ENCODE data around the gene PLD4.

PLD4 gene

GRCh38 chr14:104956290-104956890, 31.7 kb downstream of the PLD4 start:
- Histone ChIP-seq H3K4me3 (ENCODE audit: low read depth in 1 of 2, low read length in 2 of 2) (no peak overlapping the region), H3K27me3 (ENCODE audit: insufficient read depth, low read length, poor library complexity) (no peaks in the 10 kb centered on the region), H4K20me1 (ENCODE audit: insufficient read depth, low read length) (no peaks in the 10 kb centered on the region), H3K9me3 (ENCODE audit: insufficient read depth, low read length, severe bottlenecking) (no peaks in the 10 kb centered on the region), H2AFZ (ENCODE audit: low read depth, low read length) (no peak overlapping the region), H3K4me2 (ENCODE audit: insufficient read depth, low read length) (no peak overlapping the region), H3K79me2 (ENCODE audit: insufficient read depth, low read length) (no peaks in the 10 kb centered on the region), H3K4me1 (ENCODE audit: insufficient read depth, low read length) (no peaks in the 10 kb centered on the region), H3K36me3 (ENCODE audit: insufficient read depth, low read length) (no peaks in the 10 kb centered on the region), H3K27ac (ENCODE audit: low read length) (no peak overlapping the region), H3K9ac (ENCODE audit: low read depth, low read length) (no peak overlapping the region)
- DNase-seq (no peak), ATAC-seq (ENCODE audit: insufficient read depth, low read depth) (no peak)
- TF ChIP-seq EZH2 (IDR thresholded peaks at IDR 0.05; ENCODE audit: borderline replicate concordance, low read depth, low read length, severe bottlenecking) (no peak), CTCF (IDR thresholded peaks at IDR 0.05; ENCODE audit: borderline replicate concordance, extremely low read depth, low read length, poor library complexity, severe bottlenecking) (no peak)

GRCh38 chr14:104957146-104958113, 32.8 kb downstream of the PLD4 start:
- Histone ChIP-seq H3K9ac (ENCODE audit: low read depth, low read length) (no peak overlapping the region), H2AFZ (ENCODE audit: low read depth, low read length) (no peak overlapping the region), H3K27ac (ENCODE audit: low read length) (no peak overlapping the region), H3K36me3 (ENCODE audit: insufficient read depth, low read length) (no peaks in the 10 kb centered on the region), H3K9me3 (ENCODE audit: insufficient read depth, low read length, severe bottlenecking) (no peaks in the 10 kb centered on the region), H3K4me1 (ENCODE audit: insufficient read depth, low read length) (no peaks in the 10 kb centered on the region), H3K79me2 (ENCODE audit: insufficient read depth, low read length) (no peaks in the 10 kb centered on the region), H3K27me3 (ENCODE audit: insufficient read depth, low read length, poor library complexity) (no peaks in the 10 kb centered on the region), H3K4me2 (ENCODE audit: insufficient read depth, low read length) (no peak overlapping the region), H4K20me1 (ENCODE audit: insufficient read depth, low read length) (no peaks in the 10 kb centered on the region), H3K4me3 (ENCODE audit: low read depth in 1 of 2, low read length in 2 of 2) (no peak overlapping the region)
- ATAC-seq (ENCODE audit: insufficient read depth, low read depth): no peak
- DNase-seq: no peak
- no peak for TF ChIP-seq EZH2 (IDR thresholded peaks at IDR 0.05; ENCODE audit: borderline replicate concordance, low read depth, low read length, severe bottlenecking)
- no peak for TF ChIP-seq CTCF (IDR thresholded peaks at IDR 0.05; ENCODE audit: borderline replicate concordance, extremely low read depth, low read length, poor library complexity, severe bottlenecking)

- H3K79me2 ChIP-seq (ENCODE audit: insufficient read depth, low read length): no peaks in the 10 kb centered on the region
- ATAC-seq (ENCODE audit: insufficient read depth, low read depth): no peak
- TF ChIP-seq CTCF (IDR thresholded peaks at IDR 0.05; ENCODE audit: borderline replicate concordance, extremely low read depth, low read length, poor library complexity, severe bottlenecking) (no peak), EZH2 (IDR thresholded peaks at IDR 0.05; ENCODE audit: borderline replicate concordance, low read depth, low read length, severe bottlenecking) (no peak)
- no peaks in the 10 kb centered on the region for H3K9me3 ChIP-seq (ENCODE audit: insufficient read depth, low read length, severe bottlenecking)
- no peak for DNase-seq
- H2AFZ ChIP-seq (ENCODE audit: low read depth, low read length): no peak overlapping the region
- no peak overlapping the region for H3K27ac ChIP-seq (ENCODE audit: low read length)
- H3K27me3 ChIP-seq (ENCODE audit: insufficient read depth, low read length, poor library complexity): no peaks in the 10 kb centered on the region
- no peak overlapping the region for H3K4me2 ChIP-seq (ENCODE audit: insufficient read depth, low read length)
- peaks cover 4% of the 10 kb centered on the region; the same call in 1 of the 2 replicates for H4K20me1 ChIP-seq (ENCODE audit: insufficient read depth, low read length)
- no peaks in the 10 kb centered on the region for H3K36me3 ChIP-seq (ENCODE audit: insufficient read depth, low read length)
- H3K4me3 ChIP-seq (ENCODE audit: low read depth in 1 of 2, low read length in 2 of 2): no peak overlapping the region
- H3K9ac ChIP-seq (ENCODE audit: low read depth, low read length): no peak overlapping the region
- no peaks in the 10 kb centered on the region for H3K4me1 ChIP-seq (ENCODE audit: insufficient read depth, low read length)
Measured at GRCh38 chr14:104964546-104964945, 39.9 kb downstream of the PLD4 start.
